NCI-H446 (cell line): ENCODE data around the gene ZNF445.
"Not testable (repeated sequence)": the region's sequence is repeated elsewhere in the genome, so short reads cannot be mapped to it uniquely, and the experiment has no call there.

ENCODE experiments used
- DNase-seq, 2 experiments: peaks; one replicate each; lab custom pipeline; 2025; lab: John Stamatoyannopoulos, UW

Gene ZNF445

DNA sequence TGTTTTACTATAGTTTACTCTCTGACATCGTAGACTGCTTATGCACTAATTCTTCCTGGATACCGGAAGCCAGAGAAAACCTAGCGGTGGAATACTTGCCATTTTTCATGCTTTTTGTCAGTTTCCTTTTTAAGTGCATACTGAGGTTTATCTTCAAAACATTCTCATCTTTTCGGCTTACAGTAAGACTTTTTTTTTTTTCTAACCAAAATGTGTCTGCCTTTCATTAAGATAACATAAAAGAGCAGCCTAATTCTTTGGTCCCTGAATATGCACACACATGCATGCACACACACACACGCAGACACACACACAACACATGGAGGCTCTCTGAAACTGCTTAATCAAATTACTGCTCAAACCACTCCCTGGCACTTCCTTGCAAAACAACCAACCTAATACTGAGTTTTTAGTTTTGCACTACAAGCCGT lies 1.3 kb downstream of the ZNF445 start:
- no peak for DNase-seq

DNA sequence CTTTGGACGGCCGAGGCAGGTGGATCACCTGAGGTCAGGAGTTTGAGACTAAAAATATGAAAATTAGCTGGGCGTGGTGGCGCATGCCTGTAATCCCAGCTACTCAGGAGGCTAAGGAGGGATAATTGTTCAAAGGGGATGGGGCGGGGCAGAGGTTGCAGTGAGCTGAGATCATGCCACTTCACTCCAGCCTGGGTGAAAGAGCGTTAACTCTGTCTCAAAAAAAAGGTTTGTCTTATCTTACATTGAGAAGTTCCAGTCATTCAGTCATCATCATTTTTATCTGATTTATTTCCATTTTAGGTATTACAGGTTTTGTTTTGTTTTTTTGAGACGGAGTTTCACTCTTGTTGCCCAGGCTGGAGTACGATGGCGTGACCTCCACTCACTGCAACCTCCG lies 2.6 kb downstream of the ZNF445 start:
- DNase-seq = not testable (repeated sequence)

DNA sequence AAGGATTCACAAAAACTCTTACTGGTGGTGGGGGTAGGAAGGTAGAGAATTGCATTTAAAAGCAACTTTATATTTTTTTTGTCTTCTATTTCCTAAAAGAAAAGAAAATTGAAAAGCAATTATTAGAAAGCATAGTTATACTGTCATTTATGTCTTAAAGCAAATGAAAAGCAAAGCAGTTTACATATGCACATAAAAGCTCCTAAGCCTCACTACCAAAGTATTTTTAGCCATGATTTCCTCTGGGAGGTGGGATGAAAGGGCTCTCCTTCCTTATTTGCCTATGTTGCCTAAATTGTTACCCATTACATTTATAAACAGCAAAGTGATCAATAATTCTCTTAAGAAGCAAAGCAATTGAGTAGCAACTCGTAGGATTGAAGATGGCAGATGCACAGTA lies 7.0 kb downstream of the ZNF445 start:
- no peak for DNase-seq

DNA sequence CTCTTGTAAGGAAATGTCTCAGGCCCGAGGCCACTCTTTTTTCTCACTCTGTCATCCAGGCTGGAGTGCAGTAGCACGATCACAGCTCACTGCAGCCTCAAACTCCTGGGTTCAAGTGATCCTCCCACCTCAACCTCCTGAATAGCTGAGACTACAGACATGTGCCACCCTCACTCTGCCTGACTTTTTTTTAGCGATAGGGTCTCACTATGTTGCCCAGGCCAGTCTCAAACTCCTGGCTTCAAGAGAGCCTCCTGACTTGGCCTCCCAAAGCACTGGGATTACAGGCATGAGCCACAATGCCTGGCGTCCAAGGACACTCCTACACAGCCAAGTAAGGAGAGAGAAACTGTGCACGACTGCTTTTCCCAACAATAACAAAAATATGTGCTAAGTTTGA lies 7.6 kb downstream of the ZNF445 start:
- no peak for DNase-seq

DNA sequence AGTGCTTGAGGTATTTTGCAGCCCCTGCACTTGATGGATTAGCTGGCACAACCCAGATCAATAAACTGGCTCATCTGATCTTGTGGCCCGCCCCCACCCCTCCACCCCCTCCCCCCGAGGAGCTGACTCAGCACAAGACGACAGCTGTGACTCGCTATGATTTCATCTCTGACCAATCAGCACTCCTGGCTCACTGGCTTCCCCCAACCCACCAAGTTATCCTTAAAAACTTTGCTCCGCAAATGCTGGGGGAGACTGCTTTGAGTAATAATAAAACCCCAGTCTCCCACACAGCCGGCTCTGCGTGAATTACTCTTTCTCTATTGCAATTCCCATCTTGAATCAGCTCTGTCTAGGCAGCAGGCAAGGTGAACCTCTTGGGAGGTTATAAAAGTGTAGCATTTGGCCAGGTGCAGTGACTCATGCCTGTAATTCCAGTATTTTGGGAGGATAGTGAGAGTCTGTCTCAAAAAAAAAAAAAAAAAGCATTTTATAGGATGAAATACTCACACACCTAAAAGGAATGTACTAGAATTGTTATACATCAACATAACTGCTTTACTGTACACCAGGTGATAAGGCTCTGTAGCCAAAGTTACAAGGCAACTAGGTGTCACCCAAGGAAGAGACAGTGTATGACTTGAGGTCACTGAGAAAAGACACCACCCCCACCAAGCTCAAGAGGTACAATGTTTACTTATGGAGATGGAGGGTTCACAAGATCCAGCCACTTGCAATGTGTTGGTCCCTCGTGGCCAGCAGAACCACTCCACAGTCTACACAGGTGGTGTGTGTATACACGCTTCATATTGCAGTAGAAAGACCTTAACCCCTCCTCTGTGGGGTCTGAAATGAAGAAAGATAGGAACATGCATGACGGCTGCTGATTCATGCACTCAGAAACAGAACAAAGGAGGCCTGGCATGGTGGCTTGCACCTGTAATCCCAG lies 8.6 kb downstream of the ZNF445 start:
- DNase-seq = no peak

DNA sequence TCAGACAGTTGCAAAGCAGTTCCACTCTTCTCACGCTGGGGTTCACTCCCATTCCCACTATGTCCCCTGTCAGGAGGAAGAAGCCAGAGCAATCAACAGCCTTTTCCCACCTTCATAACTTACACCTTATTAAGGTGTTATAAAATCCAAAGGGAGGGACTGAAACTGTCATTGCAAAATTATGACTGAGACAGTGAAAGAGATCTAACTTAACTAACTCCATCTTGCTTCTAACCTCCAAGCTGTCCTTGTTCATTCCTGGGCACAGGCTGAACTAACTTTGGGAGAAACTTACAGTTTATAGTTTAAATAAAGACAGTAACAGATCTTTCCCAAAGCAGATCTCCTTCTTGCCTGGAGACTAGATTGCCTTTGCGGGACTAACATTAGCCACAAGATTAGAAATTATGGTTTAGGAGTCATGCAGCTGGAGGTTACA lies 9.4 kb downstream of the ZNF445 start:
- not testable (repeated sequence) for DNase-seq

DNA sequence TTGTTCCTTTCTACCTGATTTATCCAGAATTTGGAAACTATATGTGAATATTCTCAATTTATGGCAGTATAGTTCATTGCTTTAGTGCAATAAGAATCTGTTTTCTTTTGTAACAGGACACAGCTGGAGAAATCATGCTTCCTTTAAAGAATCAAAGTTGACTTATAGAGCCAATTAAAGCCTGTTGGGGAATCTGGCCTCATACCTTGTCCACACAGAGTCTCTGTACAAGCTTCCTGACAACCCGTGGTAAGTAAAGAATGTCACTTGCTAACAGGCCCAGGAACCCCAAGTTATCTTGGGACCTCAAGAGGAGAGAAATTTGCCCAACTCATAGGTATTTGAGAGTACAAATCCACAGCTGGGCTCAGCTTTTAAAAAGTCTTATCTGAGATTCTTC lies 10.2 kb downstream of the ZNF445 start:
- DNase-seq = no peak

DNA sequence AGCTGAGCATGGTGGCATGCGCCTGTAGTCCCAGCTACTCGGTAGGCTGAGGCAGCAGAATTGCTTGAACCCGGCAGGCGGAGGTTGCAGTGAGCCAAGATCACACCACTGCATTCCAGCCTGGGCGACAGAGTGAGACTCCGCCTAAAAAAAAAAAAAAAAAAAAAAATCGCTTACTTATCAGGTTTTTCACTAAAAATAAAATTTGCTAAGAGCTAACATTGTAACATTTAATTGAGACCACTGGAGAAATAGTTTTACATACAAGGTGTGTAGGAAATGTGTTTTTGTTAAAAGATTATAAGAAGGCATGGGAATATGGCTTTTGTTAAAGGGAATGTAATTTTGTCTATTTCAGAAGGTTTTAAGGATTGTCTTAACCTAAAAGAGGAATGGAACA lies 12.6 kb downstream of the ZNF445 start:
- DNase-seq = not testable (repeated sequence)

DNA sequence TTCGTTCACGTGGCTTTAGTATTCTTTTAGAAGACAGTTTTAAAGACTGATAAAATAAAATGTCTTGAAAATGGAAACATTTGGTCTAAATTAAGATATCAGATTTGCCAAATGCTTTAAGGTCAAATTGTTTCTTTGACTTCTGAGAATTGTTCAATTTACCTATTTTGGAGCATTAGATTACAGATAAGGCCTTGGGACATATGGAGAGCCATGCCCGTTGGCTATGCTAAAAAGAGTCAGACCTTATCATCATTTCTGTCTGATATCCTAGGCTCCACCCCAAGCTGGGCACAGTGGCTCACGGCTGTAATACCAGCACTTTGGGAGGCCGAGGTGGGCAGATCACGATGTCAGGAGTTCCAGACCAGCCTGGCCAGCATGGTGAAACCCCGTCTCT lies 13.0 kb downstream of the ZNF445 start:
- no peak for DNase-seq

DNA sequence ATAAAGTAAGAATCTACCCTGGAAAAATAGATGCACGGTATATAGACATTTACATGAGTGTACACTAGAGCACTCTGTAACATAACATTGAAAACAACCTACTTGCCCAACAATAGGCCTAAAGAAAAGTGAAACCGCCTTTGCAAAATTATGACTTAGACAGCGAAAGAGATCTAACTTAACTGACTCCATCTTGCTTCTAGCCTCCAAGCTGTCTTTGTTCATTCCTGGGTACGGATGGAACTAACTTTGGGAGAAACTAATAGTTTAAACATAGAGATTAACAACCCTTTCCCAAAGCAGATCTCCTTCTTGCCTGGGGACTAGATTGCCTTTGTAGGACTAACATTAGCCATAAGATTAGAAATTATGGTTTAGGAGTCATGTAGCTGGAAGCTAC lies 17.4 kb downstream of the ZNF445 start:
- not testable (repeated sequence) for DNase-seq

DNA sequence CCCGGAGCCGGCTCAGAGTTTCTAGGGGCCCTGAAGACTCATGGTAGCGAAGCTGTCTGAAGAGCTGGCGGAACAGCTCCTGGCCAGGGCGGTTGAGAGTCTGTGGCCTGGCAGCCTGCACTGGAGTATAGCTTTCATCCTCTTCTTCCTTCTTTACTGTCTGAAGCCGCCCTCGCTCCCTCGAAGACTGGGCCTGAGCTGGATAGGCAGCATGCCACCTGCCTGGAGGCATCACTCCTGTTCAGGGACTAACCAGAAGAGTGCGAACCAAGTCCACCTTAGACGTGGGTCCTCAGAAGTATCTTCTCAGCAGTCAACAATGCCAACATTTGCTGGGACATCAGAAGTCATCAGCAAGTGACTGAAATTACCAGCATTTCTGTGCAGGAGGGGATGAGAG lies 22.2 kb downstream of the ZNF445 start:
- DNase-seq = no peak

DNA sequence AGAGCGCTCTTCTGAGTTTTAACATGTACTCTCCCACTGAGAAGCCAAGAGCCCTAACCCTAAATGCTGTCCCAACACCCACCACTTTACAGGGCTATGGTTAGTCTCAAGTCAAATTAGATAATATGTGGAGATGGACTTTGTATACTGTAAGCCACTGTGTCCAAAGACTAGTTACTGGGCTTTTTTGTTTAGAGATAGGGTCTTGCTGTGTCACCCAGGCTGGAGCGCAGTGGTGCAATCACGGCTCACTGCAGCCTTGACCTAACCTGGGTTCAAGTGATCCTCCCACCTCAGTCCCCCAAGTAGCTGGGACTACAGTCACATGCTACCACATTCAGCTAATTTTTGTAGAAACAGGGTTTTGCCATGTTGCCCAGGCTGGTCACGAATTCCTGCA lies 23.2 kb downstream of the ZNF445 start:
- DNase-seq = no peak

DNA sequence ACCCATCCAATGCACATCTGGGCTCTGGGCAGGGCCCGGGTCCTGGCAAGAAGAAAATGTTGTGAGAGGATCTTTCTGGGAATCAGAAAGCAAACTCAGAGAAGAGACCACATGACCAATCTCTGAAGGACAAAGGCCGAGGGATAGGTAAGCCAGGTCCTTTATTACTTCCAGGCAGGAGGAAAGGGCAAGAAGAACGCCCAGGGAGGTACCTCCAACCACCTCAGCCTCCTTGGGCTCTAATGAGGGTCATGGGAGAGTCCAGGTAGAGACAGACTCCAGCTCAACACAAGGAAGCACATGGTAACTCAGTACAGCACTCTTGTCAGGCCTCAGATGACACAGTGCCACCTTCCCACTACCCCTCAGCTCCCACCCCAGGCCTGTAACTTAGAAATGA lies 26.0 kb downstream of the ZNF445 start:
- DNase-seq = no peak

DNA sequence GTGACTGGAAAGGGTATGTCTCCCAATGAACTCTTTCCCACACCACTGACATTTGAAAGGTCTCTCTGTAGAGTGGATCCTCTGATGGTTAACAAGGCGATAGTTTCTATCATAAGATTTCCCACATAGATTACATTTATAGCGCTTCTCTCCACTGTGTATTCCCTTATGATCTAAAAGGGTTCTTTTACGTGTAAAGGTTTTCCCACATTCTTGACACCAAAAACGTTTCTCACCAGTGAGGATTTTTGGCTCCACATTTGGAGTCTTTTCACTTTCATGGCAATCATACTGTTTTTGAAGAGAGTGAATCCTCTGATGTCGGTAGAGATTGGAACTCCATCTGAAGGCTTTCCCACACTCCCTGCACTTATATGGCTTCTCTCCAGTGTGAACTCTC lies 30.5 kb downstream of the ZNF445 start:
- DNase-seq = no peak

DNA sequence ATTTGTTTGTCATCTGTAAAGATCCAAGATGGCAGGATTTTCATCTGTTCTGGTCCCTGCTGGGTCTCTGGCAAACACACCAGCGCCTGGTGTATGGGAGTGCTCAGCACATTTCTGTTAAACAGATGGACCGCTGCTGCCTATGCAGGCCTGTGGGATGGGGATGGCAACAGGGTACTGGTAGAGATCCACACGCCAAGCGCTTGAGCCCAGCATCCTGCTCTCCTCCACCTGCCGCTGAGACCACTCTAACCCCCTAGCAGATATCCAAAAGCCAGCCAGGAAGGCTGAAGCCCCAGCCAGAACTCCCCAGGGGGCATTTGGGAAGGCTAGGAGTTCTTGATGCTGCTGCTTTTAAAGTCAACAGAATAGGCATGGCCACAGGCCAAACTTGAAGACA lies 31.7 kb downstream of the ZNF445 start:
- no peak for DNase-seq

DNA sequence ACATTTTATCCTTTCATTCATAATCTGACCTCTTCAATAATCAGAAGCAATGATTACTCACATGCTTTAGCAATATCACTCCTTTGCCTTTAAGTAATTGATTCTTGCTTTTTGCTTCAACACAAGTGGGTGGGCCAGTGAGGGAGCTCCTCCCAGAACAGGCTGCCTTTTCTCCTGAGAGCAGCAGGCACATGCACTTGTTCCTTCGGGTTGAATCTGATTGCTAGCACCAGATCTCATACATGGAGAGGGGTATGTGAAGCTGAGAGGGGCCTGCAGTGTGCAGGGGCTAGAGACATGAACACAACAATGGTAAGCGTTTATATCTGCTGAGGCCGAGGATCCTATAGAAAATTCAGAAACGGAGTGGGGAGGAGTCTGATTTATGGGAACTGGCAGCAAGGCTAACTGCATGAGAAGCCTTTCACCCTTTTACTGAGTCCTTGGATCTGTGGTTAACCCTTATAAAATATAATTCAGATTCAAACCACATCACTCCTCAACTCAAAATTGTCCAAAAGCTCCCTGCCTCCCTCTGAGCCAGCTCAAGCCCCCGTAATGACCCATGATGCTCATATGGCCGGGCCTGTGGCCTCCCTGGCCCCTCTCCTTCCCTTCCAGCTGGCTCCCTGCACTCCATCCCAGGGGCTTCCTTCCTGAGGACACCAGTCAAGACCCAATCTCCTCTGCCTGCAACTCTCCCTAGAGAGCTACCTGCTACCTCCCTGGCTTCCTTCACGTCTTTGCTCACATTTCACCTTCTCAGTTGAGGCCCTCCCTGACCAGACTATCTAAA lies 32.4 kb downstream of the ZNF445 start:
- no peak for DNase-seq

DNA sequence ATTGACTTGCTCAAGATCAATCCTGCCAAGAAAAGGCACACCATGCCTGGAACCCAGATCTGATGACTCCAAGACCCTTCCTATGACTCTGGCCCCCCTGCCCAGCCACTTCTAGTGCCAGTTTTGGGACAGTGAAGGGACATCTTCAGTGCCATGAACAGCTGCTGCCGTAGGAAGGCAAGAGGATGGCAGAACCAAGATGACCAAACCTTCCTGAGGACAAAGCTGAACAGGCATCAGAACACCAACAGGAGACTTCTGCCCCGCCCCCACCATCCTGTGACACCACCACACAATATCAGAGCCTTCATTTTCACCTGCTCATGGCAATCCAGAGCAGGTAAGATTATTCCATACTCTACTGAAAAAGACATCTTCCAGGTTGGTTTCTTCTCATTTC lies 33.0 kb downstream of the ZNF445 start:
- DNase-seq = no peak

DNA sequence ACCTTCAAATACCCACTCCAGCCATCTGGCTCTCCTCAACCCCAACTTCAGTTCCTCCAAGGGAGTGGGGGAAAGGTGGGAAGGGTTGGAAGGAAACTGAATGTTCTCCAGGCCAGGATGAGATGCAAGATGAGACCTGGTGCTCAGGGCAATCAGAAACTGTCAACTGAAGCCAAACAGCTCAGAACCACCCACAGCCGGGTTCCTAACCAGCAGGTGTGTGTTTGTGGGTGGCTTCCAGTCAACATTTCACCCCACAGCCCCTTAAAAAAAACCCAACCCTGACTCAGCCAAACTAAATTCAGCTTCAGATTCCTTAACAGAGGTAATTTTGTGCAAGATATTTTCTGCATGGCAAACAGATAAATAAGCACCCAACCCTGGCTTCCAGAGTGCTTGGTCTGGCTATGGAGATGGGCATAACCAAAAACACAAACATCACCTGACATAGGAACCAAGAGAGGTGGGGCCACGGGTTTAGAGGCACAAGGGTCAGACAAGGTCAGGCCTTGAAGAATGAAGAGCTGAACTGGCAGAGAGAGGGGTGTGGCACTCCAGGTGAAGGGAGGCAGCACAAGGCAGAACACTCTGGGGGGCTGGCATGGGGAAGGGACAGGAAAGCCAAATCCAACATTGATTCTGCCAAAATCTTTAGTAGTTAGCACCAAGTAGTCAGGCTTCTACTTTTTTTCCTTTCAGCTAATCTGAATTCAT lies 34.7 kb downstream of the ZNF445 start:
- no peak for DNase-seq

DNA sequence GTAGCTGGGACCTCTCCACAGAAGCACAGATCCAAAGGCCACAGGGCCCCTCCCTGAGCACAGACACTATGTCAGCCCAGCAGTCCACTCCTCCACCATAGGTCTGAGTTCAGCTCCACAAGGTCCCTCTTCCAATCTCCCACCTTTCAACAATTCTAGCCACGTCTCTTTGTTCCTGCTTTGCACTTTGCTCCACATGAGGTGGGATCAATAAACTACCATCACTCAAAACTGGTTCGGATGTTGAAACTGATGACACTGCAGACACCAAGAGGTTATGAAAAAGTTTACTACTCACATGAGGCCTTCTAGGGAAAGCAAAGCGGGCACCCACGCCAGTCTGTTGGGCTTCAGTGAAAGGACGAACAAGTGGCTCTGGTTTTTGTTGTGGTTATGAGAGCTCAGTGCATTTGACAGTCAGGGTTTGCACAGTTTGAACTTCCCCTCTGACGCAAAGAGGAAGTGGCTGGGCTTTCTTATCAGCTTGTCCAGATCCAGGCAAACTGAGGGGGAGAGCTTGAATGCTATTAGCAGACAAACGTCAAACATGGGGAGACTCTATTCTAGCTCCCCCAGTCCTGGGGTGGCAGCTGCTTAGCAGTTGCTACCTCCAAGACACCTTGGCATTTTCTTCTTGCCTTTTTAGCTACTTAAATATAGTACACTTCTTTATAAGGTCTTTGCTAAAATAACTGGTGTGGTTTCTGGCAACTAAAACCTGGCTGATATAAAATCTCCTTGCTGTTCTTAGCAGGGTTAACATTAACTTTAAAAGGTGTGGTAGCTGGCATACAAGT lies 37.8 kb downstream of the ZNF445 start:
- no peak for DNase-seq

DNA sequence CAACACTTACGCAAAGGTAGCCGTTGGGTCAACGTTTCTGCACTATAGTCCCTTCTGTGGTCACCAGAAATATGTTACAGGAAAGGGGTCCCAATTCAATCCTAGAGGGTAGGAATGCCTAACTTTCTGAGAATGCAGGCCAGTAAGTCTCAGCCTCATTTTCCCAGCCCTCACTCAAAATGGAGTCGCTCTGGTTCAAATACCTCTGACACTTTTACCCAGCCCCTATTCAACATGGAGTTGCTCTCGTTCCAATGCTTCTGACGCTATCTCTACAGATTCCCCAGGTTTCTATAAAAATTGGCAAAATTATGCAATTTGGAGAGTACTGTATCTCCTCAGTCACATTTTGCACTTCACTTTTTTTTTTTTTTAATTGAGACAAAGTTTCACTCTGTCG lies 39.7 kb downstream of the ZNF445 start:
- DNase-seq = no peak

DNA sequence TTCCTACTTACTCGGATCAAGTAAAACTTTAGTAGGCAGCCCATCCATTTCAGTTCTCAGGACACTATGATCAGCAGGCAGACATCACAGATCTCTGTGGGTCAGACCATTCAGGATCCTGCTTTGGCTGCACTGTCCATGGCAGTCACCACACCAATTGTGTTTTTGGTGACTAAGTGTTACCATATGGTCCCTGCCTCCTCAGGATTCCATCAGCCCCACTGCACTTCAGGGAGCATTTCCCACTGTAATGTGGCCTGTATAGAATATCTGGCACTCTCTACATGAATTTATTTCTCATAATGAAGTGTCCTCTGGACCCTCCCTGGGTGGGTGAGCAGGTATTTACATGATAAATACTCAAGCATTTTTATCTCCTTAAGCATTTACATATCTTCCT lies 41.3 kb downstream of the ZNF445 start:
- no peak for DNase-seq
